Measurements from ENCODE around the gene ZFC3H1.
"Not testable (repeated sequence)": the region's sequence is repeated elsewhere in the genome, so short reads cannot be mapped to it uniquely, and the experiment has no call there.

ZFC3H1 gene

GRCh38 chr12:71663561-71664410 lies at the start of gene ZFC3H1, which contains the start of gene THAP2:
ZFC3H1 (minus strand) TSS chr12:71663848; CDS start chr12:71663610, 238 bp downstream.
THAP2 (plus strand) TSS chr12:71664301; CDS start chr12:71664510, 209 bp downstream.
- DNase-seq: peak; percentile 99

GRCh38 chr12:71710276-71711125 lies 46.9 kb upstream of the ZFC3H1 start:
- no peak for DNase-seq

- no peak for DNase-seq
These were observed 45.0 kb upstream of the ZFC3H1 start for GRCh38 chr12:71708658-71709057.

GRCh38 chr12:71704920-71705319 lies 41.3 kb upstream of the ZFC3H1 start:
- no peak for DNase-seq

- DNase-seq: no peak
These were observed 39.6 kb upstream of the ZFC3H1 start for GRCh38 chr12:71703206-71703605.

GRCh38 chr12:71702590-71702989 lies 38.9 kb upstream of the ZFC3H1 start:
- no peak for DNase-seq

- not testable (repeated sequence) for DNase-seq
These were observed 38.5 kb upstream of the ZFC3H1 start for GRCh38 chr12:71702181-71702580.

GRCh38 chr12:71695782-71696181 lies 32.1 kb upstream of the ZFC3H1 start:
- no peak for DNase-seq

- DNase-seq: no peak
These were observed 30.6 kb upstream of the ZFC3H1 start for GRCh38 chr12:71694099-71694820.

GRCh38 chr12:71693651-71694050 lies 30.0 kb upstream of the ZFC3H1 start:
- not testable (repeated sequence) for DNase-seq

- DNase-seq: no peak
These were observed 29.5 kb upstream of the ZFC3H1 start for GRCh38 chr12:71693126-71693525.

- no peak for DNase-seq
These were observed 28.0 kb upstream of the ZFC3H1 start for GRCh38 chr12:71691504-71692129.

GRCh38 chr12:71688961-71689570 lies 25.4 kb upstream of the ZFC3H1 start:
- DNase-seq: no peak

GRCh38 chr12:71687172-71687571 lies 23.5 kb upstream of the ZFC3H1 start:
- DNase-seq: not testable (repeated sequence)

- DNase-seq: no peak
These were observed 23.0 kb upstream of the ZFC3H1 start for GRCh38 chr12:71686658-71687025.

GRCh38 chr12:71685914-71686657 lies 22.4 kb upstream of the ZFC3H1 start, which contains the start of gene TMEM19:
TMEM19 (plus strand) TSS chr12:71686082; CDS start chr12:71686681, 599 bp downstream.
- DNase-seq: peak; percentile 80

- DNase-seq: no peak
These were observed 21.8 kb upstream of the ZFC3H1 start for GRCh38 chr12:71685312-71685906.

GRCh38 chr12:71684081-71684480 lies 20.4 kb upstream of the ZFC3H1 start:
- DNase-seq: no peak

- DNase-seq: no peak
These were observed 20.0 kb upstream of the ZFC3H1 start for GRCh38 chr12:71683633-71684032.

GRCh38 chr12:71682466-71682865 lies 18.8 kb upstream of the ZFC3H1 start:
- DNase-seq: no peak

GRCh38 chr12:71671816-71672215 lies 8.2 kb upstream of the ZFC3H1 start:
- no peak for DNase-seq

Measured in GF-D8 (cell line).